Astrocyte (in vitro differentiated cells and primary cell): ENCODE results near the gene ARHGAP26.

Experiments used
- CTCF ChIP-seq: IDR thresholded peaks from 2 replicates; pipeline ENCODE4 v1.5.1; 2011; ENCODE audit warnings: low read depth, mild to moderate bottlenecking, inconsistent platforms, low read length, moderate library complexity; ENCODE audit not compliant: insufficient read depth
- EZH2 ChIP-seq: IDR thresholded peaks from 2 replicates; pipeline ENCODE4 v1.6.1; 2012; ENCODE audit warnings: mild to moderate bottlenecking, low read length, inconsistent platforms; ENCODE audit not compliant: insufficient read depth

GRCh38 chr5:142881076-142881783 is 111.1 kb downstream of the ARHGAP26 start:
- TF ChIP-seq CTCF (no peak), EZH2 (no peak)
